Thyroid gland (tissue), 4 donors: ENCODE data around the gene PSMD14. TPM values are rescaled to one million over a fixed set of nuclear protein-coding genes. Genes with fewer than 3 reads are reported as not detected.

Experiments
- DNase-seq, 2 donors: peaks; one replicate each; pipeline ENCODE4 v3.0.0-alpha.2; 2019
- H3K27ac ChIP-seq, 3 donors: fragments of 200-600 bp; sonication (generic); 1 replicate in 2 of 3; 2 replicates in 1 of 3; pipeline ENCODE4 v1.5.1; 2016 to 2019; ENCODE audit warnings: mild to moderate bottlenecking in 1 of 3, moderate library complexity in 1 of 3
- H3K27me3 ChIP-seq: fragments of 200-600 bp; sonication (generic); one replicate; pipeline ENCODE4 v1.5.1; 2019
- H3K36me3 ChIP-seq, 2 donors: fragments of 200-600 bp; sonication (generic); one replicate each; pipeline ENCODE4 v1.5.1; 2016 to 2019
- H3K4me1 ChIP-seq, 2 donors: fragments of 200-600 bp; sonication (generic); one replicate each; pipeline ENCODE4 v1.5.1; 2017 to 2019
- H3K4me3 ChIP-seq, 3 donors: fragments of 200-600 bp; sonication (generic); replicated peaks in 1 of 3; 1 replicate in 2 of 3; 2 replicates in 1 of 3; pipeline ENCODE4 v1.5.1; 2016; ENCODE audit warnings: mild to moderate bottlenecking in 1 of 3
- H3K9me3 ChIP-seq: fragments of 200-600 bp; sonication (generic); one replicate; pipeline ENCODE4 v1.5.1; 2017
- POLR2A ChIP-seq, 2 donors: fragments of 450-650 bp; IDR thresholded peaks; one replicate each; pipeline ENCODE4 v1.6.1; 2017; ENCODE audit warnings: antibody characterized with exemption in 2 of 2, mild to moderate bottlenecking in 2 of 2, moderate library complexity in 1 of 2
- WGBS, 2 donors: methylation state at CpG; one replicate each; pipeline ENCODE4 v1.1.5; 2017; 5-methylcytosine and 5-hydroxymethylcytosine counted together
- intact Hi-C: fragments of 100-400 bp; cut with DNase I; formaldehyde crosslinking; loops from one replicate; pipeline ENCODE4 v1.15.1; 2023
- total RNA-seq, 4 donors: library from RNA; depleted of rRNA; stranded (reverse); fragments of >200 nt; gene quantifications; one replicate each; pipeline ENCODE4 v1.2.3, GENCODE V29; 2016
- TF ChIP-seq, protein P1 (sequence below), 6 experiments: fragments of 200-600 bp in 3 of 6; fragments of 450-650 bp in 3 of 6; sonication (generic) in 3 of 6; IDR thresholded peaks; one replicate each; pipeline ENCODE4 v1.5.1; 2016 to 2019; ENCODE audit warnings: antibody characterized with exemption in 6 of 6, mild to moderate bottlenecking in 2 of 6, inconsistent platforms in 1 of 6, moderate library complexity in 1 of 6

The PSMD14 gene
- total RNA-seq, 4 donors from 2014 or later = 33.2 to 63.0 (median 57.1) TPM

DNA sequence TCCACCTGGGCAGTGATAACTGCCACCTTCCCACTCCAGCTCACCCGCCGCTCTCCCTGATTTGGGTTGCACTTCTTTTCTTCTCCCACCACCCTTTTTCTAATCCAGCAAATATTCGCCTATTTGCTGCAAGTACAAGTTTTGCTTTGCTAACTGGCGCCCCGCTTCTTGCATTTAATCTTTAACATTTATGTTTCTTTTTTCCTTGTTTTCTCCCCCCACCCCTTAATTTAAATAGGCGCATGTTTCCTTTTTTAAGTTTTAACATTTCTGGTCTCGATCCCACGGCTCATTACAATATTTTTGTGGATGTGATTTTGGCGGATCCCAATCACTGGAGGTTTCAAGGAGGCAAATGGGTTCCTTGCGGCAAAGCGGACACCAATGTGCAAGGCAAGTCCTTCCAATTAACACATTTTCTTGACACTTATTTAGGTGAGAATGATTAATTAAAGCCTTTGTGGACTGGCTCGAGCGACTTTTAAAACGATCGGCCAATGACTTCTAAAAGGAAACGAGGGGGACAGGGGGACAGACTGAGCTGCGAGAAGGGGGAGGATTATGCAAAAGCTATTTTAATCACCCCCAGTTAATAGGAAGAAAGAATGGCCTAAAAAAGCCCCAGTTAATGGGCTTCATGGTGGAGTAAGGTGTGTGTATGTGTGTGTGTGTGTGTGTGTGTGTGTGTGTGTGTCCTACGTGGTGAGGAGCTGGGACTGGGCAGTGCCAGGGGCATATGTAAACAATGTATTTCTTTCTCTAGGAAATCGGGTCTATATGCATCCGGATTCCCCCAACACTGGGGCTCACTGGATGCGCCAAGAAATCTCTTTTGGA, 109.4 kb downstream of the PSMD14 start:
- Histone ChIP-seq H3K36me3 (no peaks in the 10 kb centered on the region), H3K9me3 (no peaks in the 10 kb centered on the region), H3K27me3 (peaks cover 70% of the 10 kb centered on the region), H3K27ac (no peak overlapping the region), H3K4me3 (no peak overlapping the region), H3K4me1 (peaks cover 33 to 44% of the 10 kb centered on the region in 2 donors)
- intact Hi-C loops = no loop called here
- TF ChIP-seq, protein P1, sequence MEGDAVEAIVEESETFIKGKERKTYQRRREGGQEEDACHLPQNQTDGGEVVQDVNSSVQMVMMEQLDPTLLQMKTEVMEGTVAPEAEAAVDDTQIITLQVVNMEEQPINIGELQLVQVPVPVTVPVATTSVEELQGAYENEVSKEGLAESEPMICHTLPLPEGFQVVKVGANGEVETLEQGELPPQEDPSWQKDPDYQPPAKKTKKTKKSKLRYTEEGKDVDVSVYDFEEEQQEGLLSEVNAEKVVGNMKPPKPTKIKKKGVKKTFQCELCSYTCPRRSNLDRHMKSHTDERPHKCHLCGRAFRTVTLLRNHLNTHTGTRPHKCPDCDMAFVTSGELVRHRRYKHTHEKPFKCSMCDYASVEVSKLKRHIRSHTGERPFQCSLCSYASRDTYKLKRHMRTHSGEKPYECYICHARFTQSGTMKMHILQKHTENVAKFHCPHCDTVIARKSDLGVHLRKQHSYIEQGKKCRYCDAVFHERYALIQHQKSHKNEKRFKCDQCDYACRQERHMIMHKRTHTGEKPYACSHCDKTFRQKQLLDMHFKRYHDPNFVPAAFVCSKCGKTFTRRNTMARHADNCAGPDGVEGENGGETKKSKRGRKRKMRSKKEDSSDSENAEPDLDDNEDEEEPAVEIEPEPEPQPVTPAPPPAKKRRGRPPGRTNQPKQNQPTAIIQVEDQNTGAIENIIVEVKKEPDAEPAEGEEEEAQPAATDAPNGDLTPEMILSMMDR (IDR thresholded peaks at IDR 0.05) = no peak
- no peak for TF ChIP-seq POLR2A (IDR thresholded peaks at IDR 0.05)
- DNase-seq = no peak
- 15 to 16% methylated on average over 21 of the region's 21 CpGs for WGBS, 2 donors

DNA sequence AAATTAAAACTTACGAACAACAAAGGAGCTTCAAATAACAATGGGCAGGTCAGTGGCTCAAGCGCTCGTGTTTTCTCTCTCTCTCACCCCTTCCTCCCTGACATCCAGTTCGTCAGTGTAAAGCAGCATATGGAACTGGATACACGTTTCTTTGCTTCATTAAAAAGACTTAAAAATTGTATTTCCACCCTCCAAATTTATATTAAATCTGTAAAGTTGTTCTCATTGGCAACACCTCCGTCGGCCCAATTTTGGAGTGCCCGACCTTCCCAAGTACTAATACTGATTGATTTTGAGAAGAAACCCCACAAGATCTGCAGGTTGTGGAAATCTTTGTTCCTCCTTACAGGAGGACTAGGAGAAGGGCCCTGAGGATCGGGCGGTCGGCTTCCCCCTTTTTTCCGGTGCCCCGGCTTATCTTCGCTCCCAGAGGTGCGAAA, 110.1 kb downstream of the PSMD14 start:
- WGBS, 2 donors = 8 to 10% methylated on average over 15 of the region's 15 CpGs
- no peaks in the 10 kb centered on the region for H3K9me3 ChIP-seq
- no peak overlapping the region for H3K4me3 ChIP-seq
- intact Hi-C loops = no loop called here
- peaks cover 77% of the 10 kb centered on the region for H3K27me3 ChIP-seq
- H3K27ac ChIP-seq = no peak overlapping the region
- TF ChIP-seq, protein P1 (IDR thresholded peaks at IDR 0.05) = no peak
- TF ChIP-seq POLR2A (IDR thresholded peaks at IDR 0.05) = no peak
- no peak for DNase-seq
- no peaks in the 10 kb centered on the region for H3K36me3 ChIP-seq
- peaks cover 33 to 46% of the 10 kb centered on the region in 2 donors for H3K4me1 ChIP-seq

DNA sequence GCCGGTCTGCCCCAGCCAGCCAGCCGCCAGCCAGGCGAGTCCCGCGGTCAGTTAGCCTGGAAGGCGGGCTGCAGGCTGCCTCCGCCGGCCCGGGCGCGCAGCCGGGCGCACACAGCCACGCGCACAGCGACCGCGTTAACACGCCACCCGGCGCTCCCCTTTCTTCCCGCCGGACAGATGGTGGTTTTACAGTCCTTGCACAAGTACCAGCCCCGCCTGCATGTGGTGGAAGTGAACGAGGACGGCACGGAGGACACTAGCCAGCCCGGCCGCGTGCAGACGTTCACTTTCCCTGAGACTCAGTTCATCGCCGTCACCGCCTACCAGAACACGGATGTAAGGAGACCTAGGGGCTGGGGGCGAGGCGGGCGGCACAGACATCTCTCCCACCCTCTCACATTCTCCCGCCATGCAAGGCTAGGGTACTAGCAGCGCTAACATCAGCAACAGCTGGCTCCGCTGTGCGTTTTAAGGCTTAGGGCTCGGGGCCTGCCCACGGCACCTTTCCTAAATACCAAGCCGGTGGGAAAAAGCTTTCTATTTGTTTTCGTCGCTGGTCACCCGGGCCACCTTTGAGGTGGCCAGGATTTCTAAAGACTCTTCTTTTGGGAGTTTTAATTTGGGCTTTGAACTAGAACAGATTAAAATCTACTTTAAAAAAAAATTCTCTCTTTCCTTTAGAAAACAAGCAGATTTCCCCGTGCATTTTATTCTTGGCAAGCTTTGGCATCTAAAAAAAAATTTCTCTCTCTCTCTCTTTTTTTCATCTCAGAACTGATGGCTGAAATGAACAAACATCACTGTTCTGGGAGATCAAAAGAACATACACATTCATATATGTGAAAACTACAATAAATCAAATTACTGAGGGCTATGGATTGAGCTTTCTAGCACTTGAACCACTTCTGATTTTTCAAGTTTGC, 110.8 kb downstream of the PSMD14 start:
- H3K27me3 ChIP-seq = peaks cover 79% of the 10 kb centered on the region
- no peaks in the 10 kb centered on the region for H3K9me3 ChIP-seq
- DNase-seq = no peak
- TF ChIP-seq POLR2A (IDR thresholded peaks at IDR 0.05) = no peak
- TF ChIP-seq, protein P1 (IDR thresholded peaks at IDR 0.05) = no peak
- H3K4me1 ChIP-seq = peaks cover 33 to 52% of the 10 kb centered on the region in 2 donors
- no peak overlapping the region for H3K27ac ChIP-seq
- intact Hi-C loops = no loop called here
- no peaks in the 10 kb centered on the region for H3K36me3 ChIP-seq
- no peak overlapping the region for H3K4me3 ChIP-seq
- 13 to 20% methylated on average over 15 to 21 of the region's 49 CpGs for WGBS, 2 donors

DNA sequence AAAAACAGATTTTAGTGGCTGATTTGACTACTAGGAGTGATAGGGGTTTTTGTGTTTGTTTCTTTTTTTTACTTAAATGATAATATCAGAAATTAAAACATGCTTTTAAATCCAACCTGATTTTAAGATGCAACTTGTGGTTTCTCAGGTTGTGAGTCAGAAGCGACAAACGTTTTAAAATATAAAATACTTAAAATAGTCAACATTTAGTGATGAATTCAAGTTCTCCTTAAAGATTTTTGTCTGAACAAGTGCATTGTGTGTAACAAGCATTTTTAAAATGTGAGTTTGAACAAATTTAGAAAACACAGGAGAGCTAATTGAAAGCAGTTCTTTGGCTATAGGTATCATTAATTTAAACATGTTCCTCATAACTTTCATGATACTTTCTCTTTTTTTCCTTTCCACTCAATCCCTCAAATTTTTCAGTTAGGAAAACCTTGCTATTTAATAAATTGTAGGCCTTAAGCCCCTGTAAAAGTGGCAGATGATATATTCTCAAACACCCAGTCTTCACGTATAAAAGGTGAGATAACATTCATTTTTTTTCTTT, 111.5 kb downstream of the PSMD14 start:
- H3K27me3 ChIP-seq = peaks cover 86% of the 10 kb centered on the region
- intact Hi-C loops = loop anchor here (10.0 kb wide), 1 partner anchor 85 kb away; no protein-coding TSS in a partner anchor
- peaks cover 28 to 48% of the 10 kb centered on the region in 2 donors for H3K4me1 ChIP-seq

More for the DNA sequence above, 111.5 kb downstream of the PSMD14 start:
- no peak for DNase-seq
- H3K36me3 ChIP-seq = no peaks in the 10 kb centered on the region
- no peak for TF ChIP-seq POLR2A (IDR thresholded peaks at IDR 0.05)
- TF ChIP-seq, protein P1 (IDR thresholded peaks at IDR 0.05) = no peak
- H3K9me3 ChIP-seq = no peaks in the 10 kb centered on the region
- H3K4me3 ChIP-seq = no peak overlapping the region
- no peak overlapping the region for H3K27ac ChIP-seq
- WGBS, 2 donors = 69 to 78% methylated on average over 3 of the region's 3 CpGs
